Stimulated activated CD4-positive, alpha-beta T cell treated with anti-CD3 and anti-CD28 coated beads, TNF-alpha, amount 100 ng/mL, for 4 hours (primary cell): ENCODE results near the gene METRN.
A peak's percentile ranks its signal among the peaks of the same experiment; 100 is the strongest.
"Not testable (repeated sequence)": the region's sequence is repeated elsewhere in the genome, so short reads cannot be mapped to it uniquely, and the experiment has no call there.

ENCODE experiments used
- DNase-seq, 3 experiments: peaks; one replicate each; pipeline ENCODE4 v3.0.0-alpha.2; 2020; ENCODE audit warnings: low read depth in 3 of 3

Gene METRN

DNA sequence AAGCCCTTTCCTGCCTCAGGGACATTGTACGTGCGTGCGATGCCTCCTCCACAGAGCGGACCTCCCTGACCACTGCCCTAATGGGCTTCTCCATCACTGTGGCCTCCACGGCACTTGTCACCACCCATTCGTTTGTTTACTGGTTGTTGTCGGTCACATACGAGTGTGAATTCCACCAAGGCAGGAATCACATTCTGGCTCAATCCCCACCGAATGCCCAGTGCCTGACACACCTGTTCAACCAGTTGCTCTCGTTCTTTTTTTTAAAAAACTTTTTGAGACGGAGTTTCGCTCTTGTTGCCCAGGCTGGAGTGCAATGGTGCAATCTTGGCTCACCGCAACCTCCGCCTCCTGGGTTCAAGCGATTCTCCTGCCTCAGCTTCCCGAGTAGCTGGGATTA lies 23.7 kb upstream of the METRN start:
- not testable (repeated sequence) for DNase-seq

DNA sequence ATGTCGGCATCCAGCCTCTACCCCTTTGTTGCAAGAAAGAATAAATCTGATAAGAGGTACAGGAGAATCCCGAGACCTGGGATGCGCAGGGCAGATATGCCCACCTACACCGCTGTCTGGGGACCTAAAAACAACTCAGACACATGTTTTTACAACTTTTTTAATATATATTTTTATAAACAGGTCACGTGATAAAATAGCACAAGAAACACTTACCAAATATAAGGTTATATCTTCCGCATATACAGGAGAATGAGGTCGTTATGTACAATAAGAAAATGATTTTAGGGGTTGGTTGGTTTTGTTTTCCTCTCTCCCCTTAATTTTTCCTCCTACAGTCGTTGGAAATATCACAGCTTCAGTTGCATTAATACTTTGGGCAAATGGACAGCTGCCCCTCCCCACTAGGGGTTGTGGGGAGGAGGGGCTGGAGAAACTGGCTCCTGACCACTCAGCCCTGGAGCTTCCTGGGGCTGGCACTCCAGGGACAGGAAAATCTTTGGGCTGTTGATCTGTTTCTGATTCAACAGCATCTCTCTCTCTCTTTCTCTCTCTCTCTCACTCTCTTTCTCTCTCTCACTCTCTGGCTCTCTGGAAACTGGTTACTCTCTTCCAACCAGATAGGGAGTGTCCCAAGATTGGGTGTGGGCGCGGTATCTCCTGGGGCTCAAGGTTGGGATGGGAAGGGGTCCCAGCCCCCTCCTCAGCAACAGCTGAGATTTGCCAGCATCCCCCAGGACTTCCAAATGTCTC lies 22.4 kb upstream of the METRN start:
- no peak for DNase-seq

DNA sequence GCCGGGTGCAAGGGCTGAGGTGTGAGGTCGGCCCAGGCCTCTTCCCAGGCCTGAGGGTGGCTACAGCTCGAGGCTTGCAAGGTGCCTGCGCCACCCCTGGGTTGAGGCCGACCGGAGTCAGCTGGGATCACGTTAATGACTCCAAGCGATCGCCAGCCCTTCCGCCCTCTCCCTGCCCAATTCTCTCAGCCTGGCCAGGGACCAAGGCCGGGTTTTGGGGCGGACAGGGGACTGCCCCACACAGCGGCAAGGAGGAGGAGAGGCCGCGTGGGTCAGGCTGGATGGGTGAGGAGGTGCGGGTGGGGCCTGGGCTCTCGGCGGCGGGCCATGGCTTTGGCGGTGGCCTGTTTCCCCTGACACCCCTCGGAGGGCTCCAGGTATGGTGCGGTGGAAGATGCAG lies 21.6 kb upstream of the METRN start:
- DNase-seq: no peak

DNA sequence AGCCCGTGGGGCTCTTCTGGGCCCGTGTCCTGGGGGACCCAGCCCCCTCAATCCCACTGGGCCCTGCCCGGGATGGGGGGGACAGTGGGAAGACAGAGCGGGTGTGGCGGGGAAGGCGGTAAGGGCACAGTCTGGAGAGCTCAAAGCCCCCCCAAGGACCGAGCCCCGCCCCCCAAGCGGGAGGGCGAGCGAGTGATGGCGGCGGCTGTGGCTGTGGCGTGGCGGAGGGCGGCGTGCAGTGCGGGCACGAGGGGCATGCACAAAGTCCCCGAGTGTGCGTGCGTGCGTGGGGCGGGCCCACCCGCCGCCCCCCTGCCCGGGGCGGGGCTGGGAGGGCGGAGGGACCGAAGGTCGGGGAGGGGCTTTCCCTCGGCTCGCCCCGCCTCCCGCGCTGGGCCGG lies 21.2 kb upstream of the METRN start:
- no peak for DNase-seq

DNA sequence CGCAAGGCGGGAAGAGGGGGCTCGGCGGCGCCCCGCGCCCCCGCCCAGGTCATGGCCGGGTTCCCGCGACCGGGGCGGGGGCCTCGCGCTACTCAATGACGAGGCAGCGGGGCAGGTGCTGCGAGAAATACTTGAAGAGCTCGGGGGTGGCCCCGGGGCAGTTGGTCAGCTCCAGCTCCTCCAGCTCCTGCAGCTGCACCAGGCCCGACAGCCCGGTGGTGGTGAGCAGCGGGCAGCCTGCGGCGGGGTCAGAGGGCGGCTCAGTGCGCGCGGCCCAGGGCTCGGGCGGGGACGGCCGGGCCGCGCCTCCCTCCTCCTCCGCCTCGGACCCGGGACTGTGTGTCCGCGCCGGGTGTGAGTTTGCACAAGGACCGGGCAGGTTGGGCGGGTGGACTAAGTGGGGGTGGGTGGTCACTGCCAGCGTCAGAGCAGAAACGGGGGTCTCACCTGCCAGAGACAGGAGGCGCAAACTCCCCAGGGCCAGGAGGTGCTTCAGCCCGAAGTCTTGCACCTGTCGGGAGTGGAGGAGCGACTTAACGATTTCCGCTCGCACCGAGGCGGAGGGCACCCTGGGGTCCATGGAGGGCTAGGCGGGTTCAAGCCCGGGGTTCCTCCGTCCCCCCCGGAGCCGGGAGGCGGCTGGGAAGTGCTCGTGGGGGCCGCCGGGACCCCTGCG lies 20.6 kb upstream of the METRN start:
- DNase-seq: no peak

DNA sequence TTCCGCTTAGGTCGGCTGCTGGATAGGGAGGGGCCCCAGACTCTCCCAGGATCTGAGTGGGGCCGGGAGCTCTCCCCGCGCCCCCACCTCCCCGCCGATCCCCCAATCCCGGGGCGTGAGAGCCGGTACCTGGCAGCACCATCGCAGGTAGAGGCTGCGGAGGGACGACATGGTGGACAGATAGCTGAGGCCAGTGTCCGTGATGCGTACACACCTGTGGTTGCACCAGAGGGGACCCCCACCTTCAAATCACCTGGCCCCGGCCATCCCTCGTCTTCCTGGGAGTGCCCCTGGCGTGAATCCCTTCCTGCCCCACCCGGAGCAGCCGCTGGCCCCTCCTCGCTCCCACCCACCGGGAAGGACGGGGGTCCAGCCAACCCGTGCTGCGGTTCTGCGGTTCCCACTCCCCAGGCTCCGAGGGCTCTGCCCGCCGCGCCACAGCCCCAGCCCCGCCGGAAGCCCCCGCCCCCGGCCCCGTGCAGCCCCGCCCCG lies 20.0 kb upstream of the METRN start:
- DNase-seq: no peak

DNA sequence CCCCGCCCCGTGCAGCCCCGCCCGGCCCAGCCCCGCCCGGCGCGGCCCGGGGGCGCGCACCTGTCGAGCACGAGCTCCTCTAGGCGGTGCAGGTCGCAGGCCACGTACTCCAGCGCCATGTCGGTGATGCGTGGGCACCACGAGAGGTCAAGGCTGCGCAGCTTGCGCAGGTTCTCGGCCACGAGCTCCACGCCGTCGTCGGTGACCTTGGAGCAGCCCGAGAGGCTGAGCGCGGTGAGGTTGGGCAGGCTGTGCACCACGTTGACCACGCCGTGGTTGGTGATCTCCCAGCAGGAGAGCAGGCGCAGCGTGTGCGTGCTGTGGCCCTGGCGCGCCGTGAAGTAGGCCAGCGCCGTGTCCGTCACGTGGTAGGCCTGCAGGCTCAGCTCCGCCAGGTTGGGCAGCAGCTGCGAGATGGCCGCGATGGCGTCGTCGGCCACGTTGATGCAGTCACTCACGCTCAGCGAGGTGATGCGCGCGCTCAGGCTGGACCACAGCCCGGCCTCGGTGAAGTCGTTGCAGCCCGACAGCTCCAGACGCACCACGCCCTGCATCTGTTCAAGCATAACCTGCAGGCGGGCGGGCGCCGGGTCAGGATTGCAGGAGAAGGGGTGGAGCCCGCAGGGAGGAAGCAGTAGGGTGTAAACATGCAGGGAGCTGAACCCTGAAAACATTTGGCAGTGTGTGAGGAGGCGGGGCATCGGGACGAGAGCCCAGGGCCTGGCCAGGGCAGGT lies 19.4 kb upstream of the METRN start:
- DNase-seq: peak in 2 of 3 experiments; percentile 44 to 59

DNA sequence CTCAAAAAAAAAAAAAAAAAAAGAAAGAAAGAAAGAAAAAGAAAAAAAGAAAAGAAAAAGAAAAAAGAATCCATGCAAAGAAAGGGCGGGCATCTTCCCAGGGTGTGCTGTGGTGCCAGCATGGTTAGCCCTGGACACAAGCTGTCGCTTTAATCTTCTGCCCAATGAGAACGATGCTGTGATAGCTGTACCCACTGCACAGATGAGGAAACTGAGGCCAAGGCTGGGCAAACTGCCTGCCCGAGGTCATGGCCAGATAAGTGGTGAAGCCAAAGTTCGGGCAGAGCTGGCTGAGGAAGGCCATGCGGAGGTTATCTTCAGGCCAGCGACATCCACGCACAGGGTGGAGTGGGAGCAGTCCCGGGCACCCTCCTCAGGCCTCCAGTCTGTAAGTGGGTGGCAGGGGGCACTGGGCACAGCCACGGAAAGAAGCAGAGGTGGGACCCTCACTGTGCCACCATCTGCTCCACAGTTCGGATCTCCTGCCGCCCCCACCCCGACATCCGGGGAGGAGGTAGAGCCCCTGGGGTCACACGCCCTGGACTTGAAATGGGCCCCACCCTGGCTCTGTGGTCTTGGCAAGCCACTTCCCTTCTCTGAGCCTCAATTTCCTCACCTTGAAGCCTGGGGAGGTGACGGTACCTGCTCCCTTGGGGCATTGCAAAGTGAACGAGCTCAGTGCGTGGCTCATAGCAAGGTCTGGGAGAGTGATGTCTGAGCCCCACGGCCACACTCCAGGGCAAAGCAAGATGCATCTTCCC lies 15.8 kb upstream of the METRN start:
- DNase-seq: no peak

DNA sequence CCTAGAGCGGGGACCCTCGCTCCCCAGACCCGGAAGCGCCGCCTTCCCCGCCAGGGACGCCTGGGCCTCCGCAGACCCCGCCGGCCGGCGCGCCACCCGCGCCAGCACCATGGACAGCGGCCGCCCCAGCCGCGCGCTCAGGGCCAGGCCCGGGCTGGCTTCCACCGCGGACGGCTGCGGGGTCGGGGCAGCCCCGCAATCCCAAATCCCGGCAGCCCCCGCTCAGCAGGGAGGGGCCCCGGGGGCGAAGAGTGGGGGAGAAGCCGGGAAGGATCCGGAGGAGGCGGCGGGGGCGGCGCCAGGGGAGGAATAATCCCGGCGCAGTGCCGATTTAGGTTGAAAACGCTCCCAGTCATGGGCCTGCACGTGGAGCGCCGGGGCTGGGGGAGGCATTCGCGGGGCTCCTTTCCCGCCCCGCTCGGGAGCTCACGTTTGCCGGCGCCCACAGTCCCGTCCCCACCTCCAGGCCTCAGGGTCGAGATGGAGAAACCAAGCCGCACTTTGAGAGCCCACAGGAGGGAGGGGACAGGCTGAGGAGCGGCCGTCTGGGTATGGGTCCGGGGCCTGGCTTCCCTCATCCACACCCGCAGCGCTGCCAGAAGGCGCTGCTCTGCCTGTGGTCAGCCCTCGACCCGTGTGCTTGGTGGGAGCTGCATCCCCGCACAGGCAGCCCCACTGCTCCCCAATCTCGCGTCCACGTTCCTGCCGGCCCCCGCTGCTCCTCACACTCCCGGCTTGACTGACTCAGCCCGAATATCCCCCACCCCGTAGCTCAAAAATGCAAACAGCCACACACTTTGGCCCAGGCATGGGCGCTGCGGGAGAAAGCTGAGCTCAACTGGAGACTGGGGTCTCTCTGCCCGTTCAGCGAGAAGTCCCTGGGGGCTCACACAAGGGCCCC lies 14.0 kb upstream of the METRN start:
- DNase-seq: no peak

DNA sequence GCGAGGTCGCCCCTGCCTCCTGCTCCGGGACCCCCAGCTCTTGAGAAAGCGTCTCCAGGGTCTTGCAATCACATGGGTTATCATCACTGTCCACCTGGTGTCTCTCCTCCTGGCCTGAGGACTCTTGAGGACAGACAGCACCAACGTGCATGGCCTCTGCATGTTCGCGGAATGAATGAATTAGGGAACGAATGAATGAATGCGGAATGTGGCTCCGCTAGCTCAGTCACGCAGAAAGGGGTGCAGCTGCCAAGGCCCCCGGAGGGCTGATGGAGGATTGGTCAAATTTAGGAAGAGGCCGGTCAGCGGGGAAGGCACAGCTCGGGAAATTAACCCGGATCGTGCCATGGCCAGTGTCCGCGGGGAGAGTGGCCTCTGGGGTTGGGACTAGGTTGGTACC lies 12.6 kb upstream of the METRN start:
- no peak for DNase-seq

DNA sequence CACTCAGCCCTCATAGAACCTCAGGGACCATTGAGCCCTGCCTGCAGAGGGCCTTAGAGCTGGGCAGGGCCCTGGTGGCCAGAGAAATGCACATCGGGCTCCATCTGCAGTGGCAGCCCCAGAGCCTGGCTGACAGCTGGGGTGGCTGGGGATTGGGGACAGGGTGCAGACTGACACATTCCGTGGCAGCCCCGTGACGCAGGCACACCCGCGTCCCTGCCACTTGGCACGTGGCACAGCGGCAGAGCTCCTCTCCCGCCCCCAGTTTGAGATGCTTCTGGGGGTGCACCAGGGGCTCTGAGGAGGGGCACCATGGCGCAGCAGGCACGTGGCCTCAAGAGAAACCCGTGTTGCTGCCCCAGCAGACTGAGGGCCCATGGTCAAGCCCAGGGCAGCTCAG lies 11.5 kb upstream of the METRN start:
- no peak for DNase-seq

DNA sequence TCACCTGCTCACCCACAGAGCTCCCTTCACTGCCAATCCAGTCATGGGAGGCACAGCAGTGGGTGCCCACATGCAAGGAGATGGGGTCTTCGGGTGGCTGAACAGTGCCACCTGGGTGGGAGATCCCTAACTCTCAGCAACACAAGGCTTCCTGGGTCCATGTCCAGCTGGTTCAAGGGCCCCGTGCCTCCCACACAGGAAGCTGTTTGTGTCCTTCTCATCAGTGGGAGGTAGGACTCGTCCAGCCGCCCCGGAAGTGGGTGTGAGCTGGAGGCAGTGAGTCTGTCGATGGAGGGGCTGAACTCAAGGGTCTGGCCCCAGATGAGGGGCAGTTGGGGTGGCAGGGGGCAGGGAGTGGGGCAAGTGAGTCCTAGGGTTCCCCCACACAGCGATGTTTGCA lies 10.9 kb upstream of the METRN start:
- no peak for DNase-seq

DNA sequence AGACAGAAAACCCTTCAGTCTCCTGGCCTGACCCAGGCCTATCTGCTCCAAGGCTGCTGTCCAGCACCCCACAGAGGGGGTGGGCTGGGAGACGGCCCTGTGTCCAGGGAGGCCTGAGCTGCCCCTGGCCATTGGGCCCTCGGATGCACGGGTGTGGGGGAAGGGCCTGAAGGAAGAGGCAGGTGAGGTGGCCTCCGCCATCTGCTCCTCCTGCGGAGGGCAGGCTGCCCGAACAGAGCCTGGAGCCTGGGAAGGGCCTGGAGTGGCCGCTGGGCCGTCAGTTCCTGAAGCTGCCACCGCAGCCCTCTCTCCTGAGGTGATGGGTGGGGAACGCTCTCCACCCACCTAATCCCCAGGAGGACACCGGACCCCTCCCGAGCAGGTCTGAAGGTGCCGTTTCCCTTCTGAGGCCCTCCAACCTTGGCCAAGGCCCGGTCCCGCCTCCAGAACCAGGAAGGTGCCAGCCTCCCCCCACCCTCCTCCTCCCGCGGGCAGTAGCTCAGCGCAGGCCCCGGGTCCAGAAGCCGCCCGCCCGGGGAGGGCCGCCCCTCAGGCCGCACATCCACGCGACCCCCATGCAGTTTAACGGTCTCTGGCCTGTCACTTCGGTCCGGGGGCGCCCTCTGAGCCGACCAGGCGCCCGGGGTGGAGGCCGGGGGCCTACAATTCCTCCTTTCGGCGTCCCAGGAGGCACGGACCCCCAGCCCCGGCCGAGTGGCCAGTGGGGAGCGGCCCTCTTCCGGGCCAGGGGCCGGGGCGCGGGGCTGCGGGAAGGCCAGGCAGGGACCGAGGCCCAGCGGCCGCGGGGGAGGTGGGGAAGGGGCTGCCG lies 10.2 kb upstream of the METRN start:
- DNase-seq: no peak

DNA sequence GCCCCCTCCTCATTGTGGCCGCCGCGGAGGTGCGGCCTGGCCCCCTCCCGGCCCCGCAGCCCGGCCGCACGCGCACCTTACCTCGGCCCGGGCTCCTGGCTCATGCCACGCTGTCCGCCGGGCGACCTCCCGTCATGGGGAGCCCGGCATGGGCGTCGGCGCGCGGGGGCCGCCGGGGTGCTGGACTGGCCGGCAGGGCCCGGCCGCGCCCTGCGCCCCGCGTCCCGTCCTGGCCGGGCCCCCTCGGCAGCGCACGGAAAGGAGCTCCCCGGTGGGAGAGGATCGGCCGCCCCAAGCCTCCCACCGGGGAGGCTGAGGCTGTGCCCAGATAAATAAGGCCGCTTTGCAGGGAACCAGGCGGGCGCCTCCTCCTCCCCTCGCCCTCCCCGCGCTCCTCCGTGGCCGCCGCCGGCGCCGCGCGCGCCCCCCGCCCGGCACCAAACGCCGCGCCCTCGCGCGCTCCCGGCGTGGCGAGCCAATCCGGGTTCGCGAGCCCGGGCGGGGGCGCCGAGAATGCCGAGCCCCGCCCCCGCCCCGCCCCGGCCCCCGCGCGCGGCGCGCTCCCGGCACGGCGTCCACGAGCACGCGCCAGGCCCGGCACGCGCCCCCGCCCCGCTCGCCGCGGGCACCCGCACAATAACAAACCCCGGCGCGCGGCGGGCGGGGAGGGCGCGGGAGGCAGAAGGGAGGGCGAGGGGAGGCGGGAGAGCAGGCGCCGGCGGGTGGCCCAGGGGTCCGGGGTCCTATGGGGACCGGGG lies 9.3 kb upstream of the METRN start, which contains the start of gene FBXL16:
FBXL16 (minus strand) TSS at position 371 of the 758 bp plus-strand sequence. CDS start 8,396 bp downstream, outside the sequence.
- no peak for DNase-seq

DNA sequence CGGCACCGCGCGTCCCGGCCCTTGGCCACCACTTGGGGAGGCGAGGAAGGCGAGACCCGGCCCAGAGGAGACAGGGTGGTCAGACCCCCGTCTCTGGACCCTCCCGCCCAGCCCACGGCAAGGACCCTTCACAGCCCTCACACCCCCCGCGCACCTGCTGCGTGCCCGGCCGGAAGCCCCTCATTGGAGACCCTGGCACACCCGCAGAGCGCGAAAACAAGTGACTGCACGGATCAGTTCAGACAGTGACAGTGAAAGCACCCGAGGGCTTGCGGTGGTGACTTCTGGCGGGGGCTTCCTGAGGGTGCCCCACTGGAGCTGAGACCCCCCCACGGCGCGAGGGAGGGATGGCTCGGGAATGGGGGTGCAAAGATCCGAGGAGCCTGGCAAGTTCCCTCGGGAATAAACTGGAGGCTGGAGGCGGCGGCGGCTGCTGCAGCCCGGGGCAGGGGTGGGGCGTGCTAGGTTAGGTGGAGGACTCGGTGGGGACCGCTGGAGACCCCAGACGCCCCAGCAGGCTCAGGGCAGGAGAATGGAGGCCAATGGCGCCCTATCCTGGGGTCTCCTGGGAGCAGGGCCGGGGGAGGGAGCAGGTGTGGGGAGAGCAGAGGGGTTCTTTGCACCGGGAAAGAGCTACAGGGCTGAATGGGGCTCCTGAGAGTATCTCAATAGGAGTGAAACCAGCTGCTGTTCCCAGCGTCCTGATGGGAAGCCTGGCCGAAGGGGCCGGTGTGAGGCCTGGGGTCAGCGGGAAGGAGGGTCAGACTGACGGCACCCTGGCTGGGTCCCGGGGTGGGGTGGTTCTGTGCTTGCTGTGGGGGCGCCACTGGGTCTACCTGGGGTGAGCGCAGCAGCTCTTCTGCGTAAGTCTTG lies 8.5 kb upstream of the METRN start:
- DNase-seq: no peak

DNA sequence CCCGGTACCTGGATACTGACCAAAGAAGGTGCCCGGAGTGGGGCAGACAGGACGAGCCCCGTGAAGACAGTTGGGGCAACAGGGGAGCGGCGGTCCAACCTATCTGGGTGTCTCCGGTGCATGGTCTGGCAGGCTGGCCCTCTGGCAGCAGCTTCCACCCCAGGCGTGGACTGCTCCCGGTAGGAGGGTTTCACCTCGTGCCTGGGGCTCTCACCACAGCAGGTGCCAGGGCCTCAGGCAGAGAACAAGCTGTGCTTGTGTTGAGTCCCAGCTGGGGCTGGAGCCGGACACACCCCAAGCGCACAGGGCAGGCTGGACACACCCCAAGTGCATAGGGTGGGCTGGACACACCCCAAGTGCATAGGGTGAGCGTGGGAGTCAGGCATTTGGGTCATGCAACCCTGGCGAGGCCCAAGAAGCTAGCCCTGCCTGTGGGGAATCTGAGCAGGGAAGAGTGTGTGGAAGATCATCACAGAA lies 7.8 kb upstream of the METRN start:
- no peak for DNase-seq

DNA sequence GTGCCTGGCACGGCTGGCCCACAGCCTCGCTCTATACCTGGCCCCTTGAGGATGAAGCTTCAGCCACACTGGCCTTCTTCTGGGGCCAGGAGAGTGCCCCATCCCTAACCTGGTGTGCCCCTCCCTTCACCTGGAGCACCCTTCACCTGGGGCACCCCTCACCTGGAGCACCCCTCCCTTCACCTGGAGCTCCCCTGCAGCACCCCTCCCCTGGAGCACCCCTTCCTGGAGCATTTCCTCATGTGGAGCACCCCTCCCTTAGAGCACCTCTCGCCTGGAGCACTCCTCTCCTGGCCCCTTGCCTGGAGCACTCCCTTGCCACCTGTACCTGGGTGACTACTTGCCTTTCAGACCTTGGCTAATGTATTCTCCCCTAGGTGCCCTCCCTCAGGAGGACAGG lies 6.9 kb upstream of the METRN start:
- no peak for DNase-seq

DNA sequence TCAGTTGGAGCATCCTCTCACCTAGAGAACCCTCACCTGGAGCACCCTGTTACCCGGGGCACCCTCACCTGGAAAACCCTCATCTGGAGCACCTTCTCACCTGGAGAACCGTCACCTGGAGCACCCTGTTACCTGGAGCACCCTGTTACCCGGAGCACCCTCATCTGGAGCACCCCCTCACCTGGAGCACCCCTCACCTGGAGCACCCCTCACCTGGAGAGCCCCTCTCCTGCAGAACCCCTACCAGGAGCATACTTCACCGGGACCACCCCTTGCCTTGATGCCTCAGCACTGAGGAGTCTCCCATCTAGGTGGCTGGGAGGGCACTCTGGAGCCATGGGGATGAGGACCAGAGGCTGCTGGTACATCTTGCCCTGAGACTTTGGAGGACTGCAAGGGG lies 6.0 kb upstream of the METRN start:
- no peak for DNase-seq
